NCI-H748 (cell line): ENCODE measurements around the gene TMEM97.
A peak's percentile ranks its signal among the peaks of the same experiment; 100 is the strongest.
"Not testable (repeated sequence)": the region's sequence is repeated elsewhere in the genome, so short reads cannot be mapped to it uniquely, and the experiment has no call there.

Experiments used
- DNase-seq: peaks from one replicate; lab custom pipeline; 2025; ENCODE audit not compliant: unreplicated experiment; lab: John Stamatoyannopoulos, UW

The TMEM97 gene

DNA sequence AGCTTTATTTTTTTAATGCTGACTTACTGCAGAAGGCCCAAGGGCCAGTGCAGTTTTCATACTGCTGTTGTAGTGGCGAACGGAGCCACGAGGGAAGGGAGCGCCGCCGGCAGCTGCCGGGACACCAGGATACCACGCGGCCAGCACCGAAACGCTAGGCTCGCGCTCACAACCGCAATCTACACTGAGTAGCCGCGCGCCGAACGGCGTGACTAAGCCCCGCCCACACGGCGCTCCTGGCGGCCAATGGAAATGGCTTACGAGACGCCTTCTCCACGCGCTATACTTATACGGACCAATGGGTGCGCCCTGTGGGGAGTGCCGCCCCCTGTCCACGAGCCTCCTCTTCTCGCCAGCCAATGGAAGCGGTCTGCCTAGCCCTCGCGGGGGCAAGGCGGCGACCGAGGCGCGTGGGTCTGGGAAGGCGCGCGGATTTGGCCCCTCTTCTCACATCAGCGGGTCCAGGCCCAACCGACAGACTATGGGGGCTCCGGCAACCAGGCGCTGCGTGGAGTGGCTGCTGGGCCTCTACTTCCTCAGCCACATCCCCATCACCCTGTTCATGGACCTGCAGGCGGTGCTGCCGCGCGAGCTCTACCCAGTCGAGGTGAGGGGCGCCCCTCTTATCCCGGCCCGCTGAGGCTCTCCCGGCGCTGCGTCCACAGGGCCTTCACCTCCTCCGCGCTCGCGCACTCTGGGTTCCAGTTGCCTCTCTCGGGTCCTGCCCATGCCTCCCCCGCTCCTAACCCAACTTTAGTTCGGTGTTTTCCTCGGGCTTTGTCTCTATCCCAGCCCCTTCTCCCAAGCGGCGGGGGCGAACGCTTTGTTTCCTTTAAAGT is at the start of gene TMEM97:
TSS of gene TMEM97 (plus strand) at position 442 of the 839 bp plus-strand sequence. CDS start at position 482, 40 bp downstream.
- DNase-seq: peak; percentile 100

DNA sequence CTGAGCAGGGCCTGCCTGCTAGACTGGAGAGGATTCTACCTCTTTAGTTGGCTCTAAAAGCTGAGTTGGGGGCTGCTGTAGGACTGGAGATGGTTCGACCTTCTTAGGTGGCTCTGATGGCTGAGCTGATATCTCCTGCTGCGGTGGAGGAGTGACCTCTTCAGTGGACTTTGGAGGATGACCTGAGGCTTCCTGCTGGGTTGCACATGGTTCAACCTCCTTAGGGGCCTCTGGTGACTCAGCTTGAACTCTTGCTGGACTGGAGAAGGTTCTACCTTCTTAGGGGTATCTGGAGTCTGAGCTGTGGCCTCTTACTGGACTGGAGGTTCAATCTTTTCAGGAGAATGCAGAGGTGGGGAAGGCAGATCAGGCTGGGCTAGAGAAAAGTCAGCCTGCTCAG is 48.9 kb upstream of the TMEM97 start:
- DNase-seq: no peak

DNA sequence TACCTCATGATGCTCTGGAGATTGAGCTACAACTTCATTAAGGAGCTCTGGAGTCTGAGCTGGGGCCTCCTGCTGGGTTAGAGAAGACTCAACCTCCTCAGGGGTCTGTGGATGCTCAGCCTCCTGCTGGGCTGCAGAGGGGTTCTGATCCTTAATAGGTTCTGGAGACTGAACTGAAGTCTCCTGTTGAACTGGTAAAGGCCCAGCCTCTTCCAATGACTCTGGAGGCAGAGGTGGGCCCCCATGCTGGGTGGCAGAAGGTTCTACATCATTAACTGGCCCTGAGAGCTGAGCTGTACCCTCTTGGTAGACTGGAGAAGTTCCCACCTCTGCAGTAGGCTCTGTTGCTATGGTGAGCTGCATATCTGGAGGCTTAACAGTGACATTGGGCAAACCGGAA is 48.1 kb upstream of the TMEM97 start:
- no peak for DNase-seq

DNA sequence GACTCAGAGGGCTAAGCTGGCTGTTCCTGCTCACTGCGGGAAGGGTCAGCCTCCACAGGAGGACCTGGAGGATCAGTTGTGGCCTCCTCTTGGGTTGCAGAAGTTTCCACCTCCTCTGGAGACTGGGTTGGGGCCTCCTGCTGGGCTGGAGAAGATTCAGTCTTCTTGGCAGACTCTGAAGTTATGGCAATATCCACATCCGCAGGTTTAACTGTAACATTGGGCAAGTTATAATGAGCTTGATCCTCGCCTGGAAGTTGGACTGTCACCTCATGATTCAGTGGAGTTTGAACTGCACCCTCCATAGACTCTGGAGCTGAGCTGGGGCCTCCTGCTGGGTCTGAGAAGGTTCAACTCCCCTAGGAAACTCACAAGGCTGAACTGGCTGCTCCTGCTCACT is 47.6 kb upstream of the TMEM97 start:
- no peak for DNase-seq

DNA sequence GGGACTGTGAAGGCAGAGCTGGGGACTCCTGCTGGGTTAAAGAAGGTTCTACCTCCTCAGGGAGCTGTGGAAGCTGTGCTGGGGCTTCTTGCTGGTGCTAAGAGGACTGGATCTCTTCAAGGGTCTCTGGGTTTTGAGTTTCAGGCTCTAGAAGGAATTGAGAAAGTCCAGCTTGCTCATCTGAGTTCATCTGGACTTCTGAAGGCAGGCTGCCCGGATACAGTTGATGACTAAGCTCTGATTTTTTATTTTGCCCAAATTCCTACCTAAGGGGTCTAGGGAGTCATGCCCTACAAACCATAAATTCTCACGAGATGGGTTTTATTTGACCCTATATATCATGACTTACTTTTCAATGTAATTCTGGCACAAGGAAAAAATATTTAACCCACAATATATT is 46.8 kb upstream of the TMEM97 start:
- no peak for DNase-seq

DNA sequence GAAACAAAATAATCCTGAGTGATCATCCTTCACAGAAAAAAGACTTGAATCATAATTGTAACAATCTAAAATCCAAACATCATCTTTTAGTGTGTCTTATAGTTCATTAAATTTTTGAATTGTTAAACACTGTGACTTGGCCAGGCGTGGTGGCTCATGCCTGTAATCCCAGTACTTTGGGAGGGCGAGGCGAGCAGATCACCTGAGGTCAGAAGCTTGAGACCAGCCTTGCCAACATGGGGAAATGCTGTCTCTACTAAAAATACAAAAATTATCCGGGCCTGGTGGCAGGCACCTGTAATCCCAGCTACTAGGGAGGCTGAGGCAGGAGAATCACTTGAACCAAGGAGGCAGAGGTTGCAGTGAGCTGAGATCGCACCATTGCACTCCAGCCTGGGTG is 45.7 kb upstream of the TMEM97 start:
- DNase-seq: not testable (repeated sequence)

DNA sequence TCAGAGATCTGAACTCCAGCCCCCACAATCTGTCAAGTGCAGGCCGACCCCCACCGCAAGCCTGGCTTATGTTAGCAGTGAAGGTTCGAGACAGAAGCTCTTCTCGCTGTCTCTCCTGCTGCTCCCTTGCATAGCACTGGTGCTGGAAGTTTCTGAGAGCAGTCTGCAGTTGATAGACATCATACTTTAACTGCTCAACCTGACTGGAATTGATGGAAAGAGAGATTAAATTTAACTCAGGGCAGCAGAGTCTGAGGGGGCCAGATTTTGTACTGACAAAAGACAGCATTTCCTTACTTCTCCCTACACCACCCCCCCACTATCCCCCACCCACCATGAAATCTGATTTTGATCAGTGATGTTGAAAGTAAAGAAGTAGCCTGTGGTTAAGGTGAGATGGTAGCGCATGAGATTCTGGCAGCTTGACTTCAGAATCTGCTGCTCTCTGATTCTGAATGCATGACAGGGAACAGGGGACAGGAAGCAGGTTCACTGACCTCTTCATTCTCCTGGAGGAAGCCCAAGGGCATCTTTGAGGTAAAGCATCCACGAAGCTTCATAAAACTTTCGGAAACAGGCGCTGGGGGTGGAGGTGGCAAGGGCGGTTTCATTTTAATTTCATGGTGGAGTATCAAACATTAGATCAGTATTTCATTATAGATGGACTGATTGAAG is 44.3 kb upstream of the TMEM97 start:
- no peak for DNase-seq

DNA sequence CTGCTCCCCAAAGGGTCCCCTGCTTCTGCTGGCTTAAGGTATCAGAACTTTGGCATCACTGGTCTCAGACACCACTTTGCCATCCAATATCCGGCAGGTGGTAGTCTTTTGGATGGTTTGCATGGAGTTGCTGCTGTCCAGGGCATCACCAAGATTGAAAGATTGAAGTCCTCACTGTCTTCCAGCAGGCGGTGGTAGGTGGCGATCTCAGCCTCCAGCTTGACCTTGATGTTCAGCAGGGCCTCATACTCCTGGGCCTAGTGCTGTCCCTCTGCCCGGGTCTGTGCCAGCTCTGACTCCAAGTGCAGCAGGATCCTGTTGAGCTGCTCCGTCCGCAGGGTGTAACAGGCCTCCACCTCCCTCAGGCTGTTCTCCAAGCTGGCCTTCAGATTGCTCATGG is 43.0 kb upstream of the TMEM97 start:
- DNase-seq: no peak

DNA sequence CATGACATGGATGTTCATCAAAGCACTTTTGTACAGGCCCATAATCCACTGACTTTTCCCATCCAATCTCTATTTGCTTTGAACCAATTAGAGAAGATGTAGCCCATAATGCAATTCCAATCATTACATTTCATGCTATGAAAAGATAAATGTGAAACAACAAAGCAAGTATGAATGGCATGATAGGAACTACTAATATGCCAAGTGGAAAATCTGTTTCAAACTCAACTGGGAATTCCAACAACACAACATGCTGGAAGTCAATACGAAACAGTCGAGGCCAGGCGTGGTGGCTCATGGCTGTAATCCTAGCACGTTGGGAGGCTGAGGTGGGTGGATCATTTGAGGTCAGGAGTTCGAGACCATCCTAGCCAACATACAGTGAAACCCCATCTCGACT is 39.6 kb upstream of the TMEM97 start:
- DNase-seq: no peak

DNA sequence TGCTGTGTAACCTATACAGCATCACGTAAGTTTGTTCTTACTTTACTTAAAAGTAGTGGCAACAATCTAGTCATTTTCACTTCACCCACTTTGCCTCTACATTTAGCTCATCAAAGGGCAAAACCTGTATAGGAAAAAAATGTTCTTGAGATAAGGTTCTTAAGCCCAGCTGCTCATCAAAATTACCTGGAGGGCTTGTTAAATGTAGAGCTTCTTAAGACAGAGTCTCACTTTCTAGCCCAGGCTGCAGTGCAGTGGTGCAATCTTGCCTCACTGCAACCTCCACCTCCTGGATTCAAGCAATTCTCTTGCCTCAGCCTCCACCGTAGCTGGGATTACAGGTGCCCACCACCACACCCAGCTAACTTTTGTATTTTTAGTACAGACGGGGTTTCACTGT is 38.2 kb upstream of the TMEM97 start:
- DNase-seq: no peak

DNA sequence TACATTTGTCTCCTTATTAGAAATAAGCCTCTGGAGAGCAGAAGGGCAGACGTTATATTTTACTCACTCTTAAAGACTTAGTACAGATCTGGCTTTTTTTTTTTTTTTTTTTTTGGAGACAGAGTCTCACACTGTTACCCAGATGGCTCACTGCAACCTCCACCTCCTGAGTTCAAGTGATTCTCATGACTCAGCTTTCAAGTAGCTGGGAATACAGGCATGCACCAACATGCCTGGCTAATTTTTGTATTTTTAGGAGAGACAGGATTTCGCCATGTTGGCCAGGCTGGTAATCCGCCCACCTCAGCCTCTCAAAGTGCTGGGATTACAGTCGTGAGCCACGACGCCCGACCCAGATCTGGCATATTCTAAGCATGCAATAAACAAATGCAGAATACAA is 36.4 kb upstream of the TMEM97 start:
- DNase-seq: peak; percentile 55

DNA sequence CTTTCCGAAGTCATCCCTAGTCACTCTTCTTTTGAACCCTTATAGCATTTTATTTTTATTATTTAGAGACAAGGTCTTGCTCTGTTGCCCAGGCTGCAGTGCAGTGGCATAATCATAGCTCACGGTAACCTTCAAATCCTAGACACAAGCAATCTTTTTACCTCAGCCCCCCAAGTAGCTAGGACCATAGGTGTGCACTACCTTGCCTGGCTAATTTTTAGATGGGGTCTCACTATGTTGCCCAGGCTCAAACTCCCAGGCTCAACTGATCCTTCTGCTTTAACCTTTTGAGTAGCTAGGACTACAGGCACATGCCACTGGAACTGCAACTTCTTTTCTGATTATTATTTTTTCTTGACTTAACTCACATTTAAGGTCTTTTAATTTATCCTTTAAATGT is 33.0 kb upstream of the TMEM97 start:
- no peak for DNase-seq

DNA sequence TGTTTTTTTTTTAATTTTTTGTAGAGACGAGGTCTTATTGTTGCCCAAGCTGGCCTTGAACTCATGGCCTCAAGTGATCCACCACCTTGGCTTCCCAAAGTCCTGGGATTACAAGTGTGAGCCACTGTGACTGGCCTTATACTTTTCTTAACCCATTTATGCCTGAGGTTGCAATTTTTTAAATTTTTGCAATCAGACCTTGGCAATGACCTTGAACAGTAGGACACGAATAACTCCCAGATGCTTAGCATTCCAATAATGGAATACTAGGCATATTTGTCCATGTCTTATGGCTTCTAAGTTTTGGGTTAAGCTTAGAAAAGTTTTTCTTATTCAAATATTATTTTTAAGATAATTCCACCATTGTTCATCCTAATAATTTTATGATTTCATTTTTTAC is 28.3 kb upstream of the TMEM97 start:
- no peak for DNase-seq

DNA sequence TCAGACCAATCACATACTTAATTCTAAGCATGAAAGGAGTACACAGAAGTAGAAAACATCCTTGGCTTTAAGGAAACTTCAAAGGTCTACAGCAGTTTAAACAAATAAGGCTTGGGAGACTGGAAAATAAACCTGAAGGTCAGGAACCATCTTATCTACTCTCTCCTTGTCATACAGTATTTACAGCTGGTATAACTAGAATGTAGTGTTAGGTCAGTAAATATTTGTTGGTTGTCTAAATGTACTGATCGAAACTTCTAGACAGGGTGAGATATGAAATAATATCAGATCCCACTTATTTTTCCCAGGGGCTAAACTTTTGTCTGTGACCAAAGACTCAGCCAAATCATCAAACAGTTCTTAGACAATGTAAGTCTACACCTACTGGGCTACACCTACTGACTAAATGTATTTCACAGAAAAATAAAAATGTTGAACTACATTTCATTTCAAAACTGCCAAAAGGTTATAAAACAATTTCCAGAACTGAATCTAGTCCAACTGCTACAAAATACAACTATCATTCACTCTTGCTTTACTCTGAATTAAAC is 27.1 kb upstream of the TMEM97 start:
- no peak for DNase-seq

DNA sequence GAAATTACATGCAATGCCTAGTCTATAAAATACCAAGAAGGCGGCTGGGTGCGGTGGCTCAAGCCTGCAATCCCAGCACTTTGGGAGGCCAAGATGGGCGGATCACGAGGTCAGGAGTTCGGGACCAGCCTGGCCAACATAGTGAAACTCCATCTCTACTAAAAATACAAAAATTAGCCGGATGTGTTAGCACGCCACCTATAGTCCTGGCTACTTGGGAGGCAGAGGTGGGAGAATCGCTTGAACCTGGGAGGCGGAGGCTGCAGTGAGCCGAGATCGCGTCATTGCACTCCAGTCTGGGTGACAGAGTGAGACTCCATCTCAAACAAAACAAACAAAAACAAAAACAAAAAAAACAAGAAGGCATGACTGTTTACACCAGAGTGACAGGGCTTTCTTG is 26.1 kb upstream of the TMEM97 start:
- not testable (repeated sequence) for DNase-seq

DNA sequence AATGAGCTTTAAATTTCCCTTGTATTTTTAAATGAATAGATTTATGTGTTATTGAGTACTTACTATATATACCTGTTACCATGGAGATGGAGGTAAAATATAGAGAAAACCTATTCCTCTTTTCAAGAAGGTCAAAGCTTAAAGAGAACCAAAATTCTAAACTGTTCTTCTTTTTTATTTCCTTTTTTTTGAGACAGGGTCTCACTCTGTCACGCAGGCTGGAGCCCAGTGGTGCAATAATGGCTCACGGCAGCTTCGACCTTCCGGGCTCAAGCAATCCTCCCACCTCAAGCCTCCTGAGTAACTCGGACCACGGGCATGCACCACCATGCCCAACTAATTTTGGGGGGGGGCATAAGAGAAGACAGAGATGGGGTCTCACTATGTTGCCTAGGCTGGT is 25.0 kb upstream of the TMEM97 start:
- DNase-seq: no peak

DNA sequence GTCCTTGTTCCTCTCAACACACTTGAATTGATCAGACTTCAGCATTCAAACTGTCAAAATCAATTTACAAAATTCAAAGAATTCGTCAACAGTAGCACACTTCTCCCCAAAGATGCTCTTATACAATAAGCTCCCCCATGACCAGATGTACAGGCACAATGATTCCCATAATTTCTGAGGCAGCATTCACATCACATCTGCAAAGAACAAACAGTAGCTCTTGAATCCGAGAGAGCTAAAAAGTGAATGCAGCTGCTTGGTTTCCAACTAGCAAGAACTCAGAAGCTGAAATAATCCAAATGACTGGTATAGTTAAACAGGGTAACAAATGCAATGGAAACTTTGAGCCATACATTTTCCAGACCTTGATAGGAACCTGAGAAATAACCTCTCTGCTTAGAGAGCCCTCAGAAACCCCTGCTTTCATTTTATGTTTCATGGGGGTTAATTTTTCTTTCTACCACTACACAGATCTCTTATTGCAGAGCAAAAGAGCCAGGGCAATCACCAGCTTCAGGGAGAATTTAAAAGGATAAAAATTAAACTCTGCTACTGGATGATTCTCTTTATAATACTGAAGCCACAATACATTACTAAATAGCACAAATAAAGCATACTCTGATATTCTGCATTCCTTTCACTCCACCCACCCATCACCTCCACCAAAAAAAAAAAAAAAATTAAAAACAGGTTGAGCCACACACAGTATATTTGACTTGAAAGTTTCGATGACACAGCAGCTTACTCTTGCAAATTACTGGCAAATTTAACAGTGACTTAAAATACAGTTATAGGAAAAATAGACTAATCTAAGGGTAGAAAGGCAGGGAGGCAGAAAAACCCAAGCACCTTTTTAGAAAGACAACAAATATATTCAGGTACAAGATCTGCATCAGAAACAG is 23.1 kb upstream of the TMEM97 start:
- DNase-seq: no peak

DNA sequence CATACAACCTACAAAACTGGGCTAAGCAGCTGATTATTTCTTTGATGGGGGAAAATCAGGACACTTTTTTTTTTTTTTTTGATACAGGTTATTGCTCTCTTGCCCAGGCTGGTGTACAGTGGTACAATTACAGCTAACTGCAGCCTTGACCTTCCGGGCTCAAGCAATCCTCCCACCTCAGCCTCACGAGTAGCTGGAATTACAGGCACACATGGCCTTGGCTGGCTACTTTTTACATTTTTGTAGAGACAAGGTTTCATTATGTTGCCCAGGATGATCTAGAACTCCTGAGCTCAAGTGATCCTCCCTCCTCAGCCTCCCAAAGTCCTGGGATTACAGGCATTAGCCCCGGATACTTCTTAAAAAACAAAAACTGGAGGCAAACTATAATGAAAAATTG is 20.6 kb upstream of the TMEM97 start:
- no peak for DNase-seq

DNA sequence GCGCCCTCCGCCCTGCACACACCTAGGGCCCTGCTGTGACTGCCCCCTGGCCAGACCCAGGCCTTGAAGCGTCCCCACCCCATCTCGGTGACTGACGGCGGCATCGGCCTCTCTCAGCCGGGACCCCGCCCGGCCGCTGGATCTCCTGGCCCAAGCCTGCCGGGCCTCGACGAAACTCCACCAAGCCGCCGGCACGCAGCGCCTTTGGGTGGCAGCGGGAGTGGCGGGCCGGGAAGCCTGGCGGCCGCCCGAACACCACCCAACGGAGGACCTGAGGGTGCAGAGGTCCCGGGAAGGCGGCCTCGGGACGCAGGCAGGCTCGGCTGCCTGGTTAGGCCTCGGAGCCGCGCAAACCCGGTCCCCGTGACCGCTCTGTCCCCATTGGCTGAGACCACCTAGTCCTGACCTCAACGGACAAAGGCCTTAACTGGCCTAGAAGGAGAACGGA is 12.0 kb upstream of the TMEM97 start:
- no peak for DNase-seq

DNA sequence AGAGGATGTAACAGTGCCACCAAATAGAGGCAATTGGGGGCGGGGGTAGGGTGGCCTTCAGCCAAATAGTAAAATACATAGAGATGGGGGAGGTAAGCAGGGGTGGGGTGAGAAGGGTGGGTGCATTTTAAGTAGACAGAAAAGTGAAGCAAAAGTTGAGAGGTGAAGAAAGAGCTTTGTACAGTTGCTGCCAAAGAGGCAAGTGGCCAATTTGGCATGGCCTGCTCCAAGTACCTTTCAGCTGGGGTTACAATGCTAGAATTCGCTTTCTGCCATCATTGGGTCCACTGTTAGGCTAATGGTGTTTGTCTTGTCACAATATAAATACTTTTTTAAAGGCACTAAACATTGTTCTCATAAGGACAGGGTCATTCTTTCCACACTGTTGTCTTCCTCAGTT is 5.2 kb upstream of the TMEM97 start:
- DNase-seq: no peak
